HUDEP-2 (cell line): ENCODE data around the gene EFCAB9.
"Not testable (repeated sequence)": the region's sequence is repeated elsewhere in the genome, so short reads cannot be mapped to it uniquely, and the experiment has no call there.

ENCODE experiments used
- DNase-seq, 76 experiments: peaks; one replicate each; lab custom pipeline; 2025; ENCODE audit not compliant: unreplicated experiment in 76 of 76; lab: John Stamatoyannopoulos, UW

EFCAB9 gene

GRCh38 chr5:172187118-172188032, 6.6 kb upstream of the EFCAB9 start:
- peak in 58 of 76 experiments; percentile 4 to 66 (median 37) for DNase-seq

GRCh38 chr5:172188033-172188892, 5.7 kb upstream of the EFCAB9 start, which contains the start of gene STK10:
Gene STK10 (minus strand): TSS chr5:172188224. CDS start chr5:172188042, 182 bp downstream.
- peak in 75 of 76 experiments; percentile 21 to 96 (median 88) for DNase-seq

GRCh38 chr5:172188893-172189692, 4.9 kb upstream of the EFCAB9 start:
- no peak for DNase-seq

- no peak for DNase-seq
These were observed 4.2 kb upstream of the EFCAB9 start for GRCh38 chr5:172189693-172190296.

GRCh38 chr5:172194985-172195774, 1.2 kb downstream of the EFCAB9 start:
- no peak for DNase-seq

- not testable (repeated sequence) for DNase-seq
These were observed 3.8 kb downstream of the EFCAB9 start for GRCh38 chr5:172197775-172198174.

GRCh38 chr5:172199446-172199845, 5.5 kb downstream of the EFCAB9 start:
- no peak for DNase-seq

GRCh38 chr5:172200476-172200875, 6.5 kb downstream of the EFCAB9 start:
- no peak for DNase-seq

GRCh38 chr5:172205984-172206383, 12.0 kb downstream of the EFCAB9 start:
- DNase-seq: not testable (repeated sequence)

GRCh38 chr5:172207511-172207910, 13.5 kb downstream of the EFCAB9 start:
- DNase-seq: no peak

- DNase-seq: no peak
These were observed 15.7 kb downstream of the EFCAB9 start for GRCh38 chr5:172209714-172210113.

GRCh38 chr5:172211676-172212075, 17.7 kb downstream of the EFCAB9 start:
- no peak for DNase-seq

- no peak for DNase-seq
These were observed 19.2 kb downstream of the EFCAB9 start for GRCh38 chr5:172213126-172213525.

GRCh38 chr5:172216345-172216744, 22.4 kb downstream of the EFCAB9 start:
- no peak for DNase-seq

- DNase-seq: no peak
These were observed 25.3 kb downstream of the EFCAB9 start for GRCh38 chr5:172219296-172219695.

- DNase-seq: no peak
These were observed 30.2 kb downstream of the EFCAB9 start for GRCh38 chr5:172223901-172224873.

GRCh38 chr5:172224996-172225395, 31.0 kb downstream of the EFCAB9 start:
- DNase-seq: no peak

GRCh38 chr5:172229904-172230303, 35.9 kb downstream of the EFCAB9 start:
- no peak for DNase-seq
